Upper lobe of left lung (tissue), 6 donors: ENCODE data around the gene CD33. TPM values are rescaled to one million over a fixed set of nuclear protein-coding genes. Genes with fewer than 3 reads are reported as not detected.
"Not testable (repeated sequence)": the region's sequence is repeated elsewhere in the genome, so short reads cannot be mapped to it uniquely, and the experiment has no call there.

ENCODE experiments used
- ATAC-seq, 2 donors: fragments of 200-7000 bp; cut with Tn5 transposase; one replicate each; pipeline ENCODE4 v1.9.1; 2022; ENCODE audit warnings: mild to moderate bottlenecking in 2 of 2, moderate library complexity in 2 of 2; ENCODE audit not compliant: low FRiP score in 2 of 2
- DNase-seq, 2 donors: peaks; one replicate each; pipeline ENCODE4 v3.0.0-alpha.2; 2019 to 2020
- H3K27ac ChIP-seq, 4 donors: fragments of 200-600 bp; sonication (generic); one replicate each; pipeline ENCODE4 v1.5.1; 2016 to 2019
- H3K27me3 ChIP-seq, 4 donors: fragments of 200-600 bp; sonication (generic); one replicate each; pipeline ENCODE4 v1.5.1; 2017 to 2019
- H3K36me3 ChIP-seq, 4 donors: fragments of 200-600 bp; sonication (generic); one replicate each; pipeline ENCODE4 v1.5.1; 2016 to 2019
- H3K4me1 ChIP-seq, 4 donors: fragments of 200-600 bp; sonication (generic); one replicate each; pipeline ENCODE4 v1.5.1; 2018 to 2019
- H3K4me3 ChIP-seq, 4 donors: fragments of 200-600 bp; sonication (generic); one replicate each; pipeline ENCODE4 v1.5.1; 2017 to 2019; ENCODE audit warnings: mild to moderate bottlenecking in 2 of 4, moderate library complexity in 1 of 4
- H3K9me3 ChIP-seq, 4 donors: fragments of 200-600 bp; sonication (generic); one replicate each; pipeline ENCODE4 v1.5.1; 2018 to 2019
- CTCF ChIP-seq, 6 experiments: fragments of 450-650 bp in 4 of 6; fragments of 200-600 bp in 2 of 6; sonication (generic) in 2 of 6; IDR thresholded peaks; one replicate each; pipeline ENCODE4 v1.5.1; 2016 to 2019; ENCODE audit warnings: antibody characterized with exemption in 6 of 6
- EP300 ChIP-seq, 4 donors: sonication (generic); formaldehyde crosslinking; IDR thresholded peaks; one replicate each; pipeline ENCODE4 v1.5.1; 2017; ENCODE audit warnings: antibody characterized with exemption in 4 of 4, control low read depth in 2 of 4
- POLR2A ChIP-seq, 4 donors: fragments of 450-650 bp; IDR thresholded peaks; one replicate each; pipeline ENCODE4 v1.5.1; 2016 to 2017; ENCODE audit warnings: antibody characterized with exemption in 4 of 4, mild to moderate bottlenecking in 2 of 4
- POLR2AphosphoS5 ChIP-seq, 2 donors: sonication (generic); formaldehyde crosslinking; IDR thresholded peaks; one replicate each; pipeline ENCODE4 v1.5.1; 2017; ENCODE audit warnings: antibody characterized with exemption in 2 of 2
- WGBS, 2 donors: methylation state at CpG; one replicate each; pipeline ENCODE4 v1.1.5; 2017 to 2018; 5-methylcytosine and 5-hydroxymethylcytosine counted together
- total RNA-seq, 6 donors: library from RNA; depleted of rRNA in 4 of 6; stranded (reverse); fragments of >200 nt in 4 of 6; gene quantifications; one replicate each; pipeline versions ENCODE4 v1.1.0 to v1.2.1, GENCODE V29; 2016 to 2021
- donor health status: DM: no; HTN: no; CAD: no; lungs with moderate emphysema.
- donor health status: DM: no; HTN: yes; CAD: no; lungs with severe emphysema.

The CD33 gene
- total RNA-seq: 10 to 100 TPM in 5 of 6 donors, 1 to 10 TPM in 1; 8.4 to 32.2 (median 21.6) TPM

- WGBS, 2 donors: 48 to 54% methylated on average over 10 to 11 of the region's 11 CpGs
- H3K4me1 ChIP-seq, H3K36me3 ChIP-seq, H3K9me3 ChIP-seq, H3K27me3 ChIP-seq: not testable (repeated sequence)
- Histone ChIP-seq H3K4me3 (peak within 1 kb of the TSS in 3 of 4 donors; percentile 31 to 45 (median 34)), H3K27ac (peak within 1 kb of the TSS in 2 of 4 donors; percentile 26 to 54)
- peak in 1 of 2 donors; percentile 16 for TF ChIP-seq POLR2AphosphoS5 (IDR thresholded peaks at IDR 0.05)
- DNase-seq (peak; percentile 46 to 64), ATAC-seq (peak; percentile 84 to 92)
These were observed at the start of gene CD33 for GRCh38 chr19:51224898-51225393. CD33 (plus strand) TSS chr19:51225080; CDS start chr19:51225119, 39 bp downstream.

DNA sequence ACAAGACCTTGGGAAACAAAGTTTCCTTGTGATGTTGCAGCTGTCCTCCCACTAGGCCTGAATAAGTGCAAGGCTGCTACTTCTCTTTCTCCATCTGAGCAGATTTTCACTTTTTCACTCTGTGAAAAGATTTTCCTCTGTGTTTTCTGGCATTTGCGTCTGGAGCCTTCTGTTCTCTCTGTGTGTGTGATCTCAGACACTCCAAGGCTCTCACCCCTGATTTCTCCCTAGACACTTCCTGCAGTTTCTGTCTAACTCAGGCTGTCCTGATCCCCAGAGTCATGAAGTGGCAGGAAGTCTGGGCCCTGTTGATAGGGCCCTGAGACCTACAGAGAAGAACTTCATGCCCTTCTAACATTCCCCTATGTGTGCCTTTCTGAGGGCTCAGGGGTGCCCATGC, 45.6 kb upstream of the CD33 start:
- WGBS, 2 donors: 14 to 24% methylated on average over 1 of the region's 1 CpG
- no peak for DNase-seq
- no peaks in the 10 kb centered on the region for H3K27me3 ChIP-seq

DNA sequence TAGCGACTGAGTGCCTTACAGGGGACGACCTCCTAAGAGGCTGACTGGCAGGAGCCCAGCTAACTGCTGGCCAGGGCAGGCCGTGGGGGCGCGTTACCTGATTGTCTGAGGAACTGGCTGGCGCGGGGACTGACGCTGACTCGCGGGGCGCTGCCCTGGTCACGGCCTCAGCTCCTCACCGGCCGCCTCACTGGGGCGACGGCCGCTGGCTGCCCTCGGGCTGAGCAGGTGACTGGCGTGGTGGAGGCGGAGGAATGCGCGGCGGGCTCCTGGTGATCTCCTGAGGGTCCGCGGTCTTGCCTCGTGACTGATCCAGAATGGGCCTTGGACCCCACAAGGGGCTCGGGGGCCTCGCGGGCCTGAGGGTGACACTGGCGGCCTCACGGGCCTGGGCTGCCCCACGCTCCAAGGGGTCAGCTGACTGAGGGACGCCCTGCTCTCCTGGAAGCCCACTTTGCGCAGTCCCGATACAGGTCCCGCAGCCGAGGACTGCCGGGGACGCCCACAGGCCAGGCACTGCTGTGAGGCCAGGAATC, 43.4 kb upstream of the CD33 start:
- no peak for ATAC-seq
- Histone ChIP-seq H3K9me3 (no peaks in the 10 kb centered on the region), H3K27ac (no peak overlapping the region), H3K27me3 (no peaks in the 10 kb centered on the region), H3K36me3 (no peaks in the 10 kb centered on the region), H3K4me1 (no peaks in the 10 kb centered on the region), H3K4me3 (no peak overlapping the region)
- peak in 1 of 2 donors; percentile 77 for DNase-seq
- WGBS, 2 donors: 95 to 100% methylated on average over 1 to 33 of the region's 39 CpGs
- TF ChIP-seq EP300 (IDR thresholded peaks at IDR 0.05) (no peak), POLR2AphosphoS5 (IDR thresholded peaks at IDR 0.05) (no peak), POLR2A (IDR thresholded peaks at IDR 0.05) (no peak), CTCF (IDR thresholded peaks at IDR 0.05) (no peak)

More for the DNA sequence above, 45.6 kb upstream of the CD33 start:
- H3K27ac ChIP-seq: no peak overlapping the region
- no peaks in the 10 kb centered on the region for H3K9me3 ChIP-seq
- no peak overlapping the region for H3K4me3 ChIP-seq
- ATAC-seq: no peak
- no peaks in the 10 kb centered on the region for H3K4me1 ChIP-seq
- no peaks in the 10 kb centered on the region for H3K36me3 ChIP-seq
- TF ChIP-seq POLR2AphosphoS5 (IDR thresholded peaks at IDR 0.05): no peak

- DNase-seq (no peak), ATAC-seq (no peak)
- Histone ChIP-seq H3K4me3 (no peak overlapping the region), H3K9me3 (no peaks in the 10 kb centered on the region), H3K27me3 (no peaks in the 10 kb centered on the region), H3K36me3 (no peaks in the 10 kb centered on the region), H3K4me1 (no peaks in the 10 kb centered on the region), H3K27ac (no peak overlapping the region)
- TF ChIP-seq POLR2A (IDR thresholded peaks at IDR 0.05) (no peak), POLR2AphosphoS5 (IDR thresholded peaks at IDR 0.05) (no peak), CTCF (IDR thresholded peaks at IDR 0.05) (no peak), EP300 (IDR thresholded peaks at IDR 0.05) (no peak)
- 41 to 62% methylated on average over 24 to 25 of the region's 31 CpGs for WGBS, 2 donors
These were observed 42.9 kb upstream of the CD33 start for GRCh38 chr19:51181913-51182419.

GRCh38 chr19:51183629-51184028, 41.3 kb upstream of the CD33 start:
- Histone ChIP-seq H3K36me3 (no peaks in the 10 kb centered on the region), H3K4me3 (no peak overlapping the region), H3K9me3 (no peaks in the 10 kb centered on the region), H3K27me3 (no peaks in the 10 kb centered on the region), H3K27ac (no peak overlapping the region), H3K4me1 (no peaks in the 10 kb centered on the region)
- no peak for ATAC-seq
- DNase-seq: no peak
- WGBS, 2 donors: 20 to 74% methylated on average over 1 to 6 of the region's 8 CpGs
- TF ChIP-seq CTCF (IDR thresholded peaks at IDR 0.05): no peak
- no peak for TF ChIP-seq EP300 (IDR thresholded peaks at IDR 0.05)
- TF ChIP-seq POLR2A (IDR thresholded peaks at IDR 0.05): no peak
- TF ChIP-seq POLR2AphosphoS5 (IDR thresholded peaks at IDR 0.05): no peak
